ENCODE data around the gene SHOC1. TPM values are rescaled to one million over a fixed set of nuclear protein-coding genes. Genes with fewer than 3 reads are reported as not detected.

The SHOC1 gene
- total RNA-seq: under 0.01 and 0.17 TPM in 2 replicates

DNA sequence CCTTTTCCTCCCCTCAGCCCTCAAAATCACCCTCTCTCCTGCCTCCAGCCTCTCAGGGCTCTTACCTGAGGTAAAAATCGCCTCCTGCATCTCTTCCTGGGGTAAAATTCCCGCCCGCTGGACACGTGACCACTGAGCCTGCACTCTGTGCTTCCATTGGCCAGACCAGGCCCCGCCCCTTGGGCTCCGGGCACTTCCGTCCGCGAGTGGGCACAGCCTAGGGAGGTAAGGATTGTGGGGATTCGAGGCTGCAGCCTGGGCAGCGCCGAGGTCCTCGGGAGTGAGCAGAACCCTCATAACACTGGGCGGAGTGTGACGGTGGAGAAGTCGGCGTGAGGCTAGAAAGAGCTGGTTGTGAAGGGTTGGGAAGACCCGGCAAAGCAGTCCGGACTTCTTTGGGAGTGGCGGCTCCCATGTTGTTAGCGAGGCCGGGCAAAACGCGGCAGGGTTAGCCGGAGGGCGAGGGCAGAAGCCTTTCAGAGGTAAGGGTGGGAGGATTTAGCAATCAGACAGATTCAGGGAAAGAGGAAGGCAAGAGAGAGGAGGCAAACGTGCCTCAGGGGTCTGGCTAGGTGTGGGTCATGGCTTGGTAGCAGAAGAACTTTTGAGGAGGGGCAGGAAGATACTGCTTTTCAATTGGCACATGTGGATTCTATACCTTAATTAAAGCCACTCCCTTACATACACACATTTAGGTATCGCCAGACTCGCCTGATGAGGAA, at the start of gene SHOC1:
SHOC1 (minus strand) TSS at position 103 of the 722 bp plus-strand sequence. CDS start 3,519 bp downstream, outside the sequence.

Other genes starting within 250 kb of the SHOC1 start
- gene PTGR1, start 195.3 kb downstream of the SHOC1 start, total RNA-seq: 139 and 161 TPM in 2 replicates
- gene DNAJC25, start 163.6 kb downstream of the SHOC1 start, total RNA-seq: 8.3 and 9.3 TPM in 2 replicates
- 71.8 and 150 TPM in 2 replicates for gene GNG10, start 133.3 kb downstream of the SHOC1 start, total RNA-seq
- gene UGCG, start 101.9 kb upstream of the SHOC1 start, total RNA-seq: 39.6 and 74.6 TPM in 2 replicates